Measurements from ENCODE around the gene IRF6.

DNA sequence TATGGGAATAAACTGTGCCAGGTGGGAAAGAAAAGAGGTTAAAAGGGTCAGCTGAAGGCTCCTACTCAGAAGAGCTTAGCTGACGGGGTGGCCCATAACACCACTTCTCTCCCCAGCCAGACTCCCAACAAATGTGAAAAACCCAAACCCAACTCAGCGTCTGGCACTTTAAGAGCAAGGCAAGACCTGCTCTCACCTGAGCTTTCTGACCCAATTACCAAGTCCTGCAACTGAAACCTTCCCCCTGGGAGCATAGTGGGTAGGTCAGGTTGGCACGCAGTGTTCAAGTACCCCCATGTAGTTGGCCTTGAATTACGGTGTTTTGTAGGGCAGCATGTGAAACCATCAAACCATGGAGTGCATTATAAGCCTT is 3.2 kb downstream of the IRF6 start:
- TF ChIP-seq, protein P1, sequence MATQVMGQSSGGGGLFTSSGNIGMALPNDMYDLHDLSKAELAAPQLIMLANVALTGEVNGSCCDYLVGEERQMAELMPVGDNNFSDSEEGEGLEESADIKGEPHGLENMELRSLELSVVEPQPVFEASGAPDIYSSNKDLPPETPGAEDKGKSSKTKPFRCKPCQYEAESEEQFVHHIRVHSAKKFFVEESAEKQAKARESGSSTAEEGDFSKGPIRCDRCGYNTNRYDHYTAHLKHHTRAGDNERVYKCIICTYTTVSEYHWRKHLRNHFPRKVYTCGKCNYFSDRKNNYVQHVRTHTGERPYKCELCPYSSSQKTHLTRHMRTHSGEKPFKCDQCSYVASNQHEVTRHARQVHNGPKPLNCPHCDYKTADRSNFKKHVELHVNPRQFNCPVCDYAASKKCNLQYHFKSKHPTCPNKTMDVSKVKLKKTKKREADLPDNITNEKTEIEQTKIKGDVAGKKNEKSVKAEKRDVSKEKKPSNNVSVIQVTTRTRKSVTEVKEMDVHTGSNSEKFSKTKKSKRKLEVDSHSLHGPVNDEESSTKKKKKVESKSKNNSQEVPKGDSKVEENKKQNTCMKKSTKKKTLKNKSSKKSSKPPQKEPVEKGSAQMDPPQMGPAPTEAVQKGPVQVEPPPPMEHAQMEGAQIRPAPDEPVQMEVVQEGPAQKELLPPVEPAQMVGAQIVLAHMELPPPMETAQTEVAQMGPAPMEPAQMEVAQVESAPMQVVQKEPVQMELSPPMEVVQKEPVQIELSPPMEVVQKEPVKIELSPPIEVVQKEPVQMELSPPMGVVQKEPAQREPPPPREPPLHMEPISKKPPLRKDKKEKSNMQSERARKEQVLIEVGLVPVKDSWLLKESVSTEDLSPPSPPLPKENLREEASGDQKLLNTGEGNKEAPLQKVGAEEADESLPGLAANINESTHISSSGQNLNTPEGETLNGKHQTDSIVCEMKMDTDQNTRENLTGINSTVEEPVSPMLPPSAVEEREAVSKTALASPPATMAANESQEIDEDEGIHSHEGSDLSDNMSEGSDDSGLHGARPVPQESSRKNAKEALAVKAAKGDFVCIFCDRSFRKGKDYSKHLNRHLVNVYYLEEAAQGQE (IDR thresholded peaks at IDR 0.05; ENCODE audit: low read depth, low read length), result no peak
- TF ChIP-seq ZBTB33 (IDR thresholded peaks at IDR 0.05; ENCODE audit: borderline replicate concordance, low read depth) (no peak), JUND (IDR thresholded peaks at IDR 0.05) (no peak), MXI1 (IDR thresholded peaks at IDR 0.05; ENCODE audit: low read depth, low read length) (no peak), CTCF (IDR thresholded peaks at IDR 0.05) (no peak), CHD2 (IDR thresholded peaks at IDR 0.05; ENCODE audit: low read length, partially characterized antibody) (no peak), POLR2AphosphoS5 (IDR thresholded peaks at IDR 0.05; ENCODE audit: low read depth, low read length) (no peak), EZH2phosphoT487 (IDR thresholded peaks at IDR 0.05; ENCODE audit: borderline replicate concordance, low read depth) (no peak), SMC3 (IDR thresholded peaks at IDR 0.05; ENCODE audit: low read depth, low read length) (no peak), NFIC (IDR thresholded peaks at IDR 0.05; ENCODE audit: borderline replicate concordance) (no peak), FOSL2 (IDR thresholded peaks at IDR 0.05; ENCODE audit: borderline replicate concordance, low read depth) (no peak)
- TF ChIP-seq, protein P2, sequence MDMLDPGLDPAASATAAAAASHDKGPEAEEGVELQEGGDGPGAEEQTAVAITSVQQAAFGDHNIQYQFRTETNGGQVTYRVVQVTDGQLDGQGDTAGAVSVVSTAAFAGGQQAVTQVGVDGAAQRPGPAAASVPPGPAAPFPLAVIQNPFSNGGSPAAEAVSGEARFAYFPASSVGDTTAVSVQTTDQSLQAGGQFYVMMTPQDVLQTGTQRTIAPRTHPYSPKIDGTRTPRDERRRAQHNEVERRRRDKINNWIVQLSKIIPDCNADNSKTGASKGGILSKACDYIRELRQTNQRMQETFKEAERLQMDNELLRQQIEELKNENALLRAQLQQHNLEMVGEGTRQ (IDR thresholded peaks at IDR 0.05; ENCODE audit: borderline replicate concordance, low read depth, low read length), result no peak
- TF ChIP-seq, protein P3, sequence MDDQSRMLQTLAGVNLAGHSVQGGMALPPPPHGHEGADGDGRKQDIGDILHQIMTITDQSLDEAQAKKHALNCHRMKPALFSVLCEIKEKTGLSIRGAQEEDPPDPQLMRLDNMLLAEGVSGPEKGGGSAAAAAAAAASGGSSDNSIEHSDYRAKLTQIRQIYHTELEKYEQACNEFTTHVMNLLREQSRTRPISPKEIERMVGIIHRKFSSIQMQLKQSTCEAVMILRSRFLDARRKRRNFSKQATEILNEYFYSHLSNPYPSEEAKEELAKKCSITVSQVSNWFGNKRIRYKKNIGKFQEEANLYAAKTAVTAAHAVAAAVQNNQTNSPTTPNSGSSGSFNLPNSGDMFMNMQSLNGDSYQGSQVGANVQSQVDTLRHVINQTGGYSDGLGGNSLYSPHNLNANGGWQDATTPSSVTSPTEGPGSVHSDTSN (IDR thresholded peaks at IDR 0.05), result no peak
